Effector memory CD4-positive, alpha-beta T cell (primary cell): Measurements from ENCODE around the gene PAGE2B.

ENCODE experiments used
- DNase-seq, 3 donors: peaks; one replicate each; pipeline ENCODE4 v3.0.0-alpha.2; 2020
- H3K27ac ChIP-seq: 2 replicates; pipeline ENCODE4 v1.7.0; 2013; ENCODE audit warnings: mild to moderate bottlenecking, low read length, moderate library complexity; ENCODE audit not compliant: insufficient read depth, poor library complexity, severe bottlenecking
- H3K27me3 ChIP-seq: replicated peaks from 2 replicates; pipeline ENCODE4 v1.7.0; 2013; ENCODE audit warnings: mild to moderate bottlenecking, low read length; ENCODE audit not compliant: insufficient read depth, control insufficient read depth, poor library complexity, severe bottlenecking
- H3K36me3 ChIP-seq: 2 replicates; pipeline ENCODE4 v1.7.0; 2013; ENCODE audit warnings: mild to moderate bottlenecking, low read length, moderate library complexity; ENCODE audit not compliant: control insufficient read depth, insufficient read depth
- H3K4me1 ChIP-seq: 2 replicates; pipeline ENCODE4 v1.7.0; 2013; ENCODE audit warnings: low read length, mild to moderate bottlenecking; ENCODE audit not compliant: control insufficient read depth, insufficient read depth, poor library complexity, severe bottlenecking
- H3K4me3 ChIP-seq: 2 replicates; pipeline ENCODE4 v1.7.0; 2013; ENCODE audit warnings: low read length, low read depth, mild to moderate bottlenecking; ENCODE audit not compliant: insufficient read depth, poor library complexity, severe bottlenecking
- H3K9me3 ChIP-seq: 2 replicates; pipeline ENCODE4 v1.7.0; 2013; ENCODE audit warnings: mild to moderate bottlenecking, low read length, moderate library complexity; ENCODE audit not compliant: control insufficient read depth
- total RNA-seq, 3 donors: gene quantifications; one replicate each; lab custom pipeline; 2026; lab: John Stamatoyannopoulos, UW

The PAGE2B gene
- total RNA-seq = 0 to 0.17 (median 0) reads per million in 3 donors

- no peaks in the 10 kb centered on the region for H3K36me3 ChIP-seq
- no peaks in the 10 kb centered on the region for H3K4me1 ChIP-seq
- no peak for DNase-seq
Measured at GRCh38 chrX:55074851-55075467, at the start of gene PAGE2B. Gene PAGE2B, plus strand, starts transcription at chrX:55075030. Its CDS starts 1,012 bp downstream, at chrX:55076042.

GRCh38 chrX:55026143-55026542 is 48.7 kb upstream of the PAGE2B start:
- no peak for DNase-seq
- H3K9me3 ChIP-seq = no peaks in the 10 kb centered on the region
- H3K27me3 ChIP-seq = no peaks in the 10 kb centered on the region
- no peaks in the 10 kb centered on the region for H3K4me1 ChIP-seq
- H3K36me3 ChIP-seq = no peaks in the 10 kb centered on the region
- no peak overlapping the region for H3K4me3 ChIP-seq
- H3K27ac ChIP-seq = no peak overlapping the region

More at GRCh38 chrX:55074851-55075467, at the start of gene PAGE2B:
- no peak within 1 kb of the TSS for H3K27ac ChIP-seq
- no peaks in the 10 kb centered on the region for H3K9me3 ChIP-seq
- H3K27me3 ChIP-seq = no peaks in the 10 kb centered on the region
- no peak within 1 kb of the TSS for H3K4me3 ChIP-seq

DNA sequence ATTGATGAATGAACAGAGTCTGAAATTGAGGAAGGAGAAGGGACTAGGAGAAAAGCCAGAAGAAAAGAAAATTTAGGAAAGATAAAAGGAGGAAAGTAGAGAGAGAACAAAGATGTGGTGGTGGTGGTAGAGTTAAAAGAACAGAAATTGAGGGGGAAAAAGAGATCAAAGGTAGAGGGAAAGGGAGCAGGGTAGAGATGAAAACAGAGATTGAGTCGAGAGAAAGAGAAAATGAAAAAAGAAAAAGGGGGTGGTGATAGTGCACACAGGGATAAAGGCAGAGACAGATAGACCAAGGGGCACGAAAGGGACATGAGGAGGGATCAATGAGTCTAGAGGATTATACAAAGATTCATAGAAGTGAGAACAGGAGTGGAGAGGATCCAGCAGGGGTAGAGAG is 48.0 kb upstream of the PAGE2B start:
- Histone ChIP-seq H3K4me3 (no peak overlapping the region), H3K27ac (no peak overlapping the region), H3K36me3 (no peaks in the 10 kb centered on the region), H3K9me3 (no peaks in the 10 kb centered on the region), H3K4me1 (no peaks in the 10 kb centered on the region), H3K27me3 (no peaks in the 10 kb centered on the region)
- no peak for DNase-seq

DNA sequence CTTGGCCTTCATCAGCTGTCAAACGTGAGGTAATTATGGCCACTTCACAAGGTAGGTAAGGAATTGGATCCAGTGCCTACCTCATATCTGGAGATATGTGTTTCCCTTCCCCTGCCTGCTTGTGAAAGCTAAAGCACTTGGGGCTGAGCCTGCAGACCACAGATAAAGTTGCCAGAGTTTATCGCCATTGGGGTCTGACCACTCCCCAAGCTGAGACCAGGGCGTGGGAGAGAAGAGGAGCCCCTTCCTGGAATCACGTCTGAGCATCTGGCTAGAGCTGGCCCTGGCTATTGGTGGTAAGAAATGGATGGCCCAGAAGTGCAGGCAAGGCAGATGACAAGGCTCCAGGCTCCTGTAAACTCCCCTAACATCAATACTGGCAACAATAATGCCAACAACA is 46.8 kb upstream of the PAGE2B start:
- Histone ChIP-seq H3K4me1 (no peaks in the 10 kb centered on the region), H3K36me3 (no peaks in the 10 kb centered on the region), H3K27me3 (no peaks in the 10 kb centered on the region), H3K4me3 (no peak overlapping the region), H3K27ac (no peak overlapping the region), H3K9me3 (no peaks in the 10 kb centered on the region)
- DNase-seq = no peak

DNA sequence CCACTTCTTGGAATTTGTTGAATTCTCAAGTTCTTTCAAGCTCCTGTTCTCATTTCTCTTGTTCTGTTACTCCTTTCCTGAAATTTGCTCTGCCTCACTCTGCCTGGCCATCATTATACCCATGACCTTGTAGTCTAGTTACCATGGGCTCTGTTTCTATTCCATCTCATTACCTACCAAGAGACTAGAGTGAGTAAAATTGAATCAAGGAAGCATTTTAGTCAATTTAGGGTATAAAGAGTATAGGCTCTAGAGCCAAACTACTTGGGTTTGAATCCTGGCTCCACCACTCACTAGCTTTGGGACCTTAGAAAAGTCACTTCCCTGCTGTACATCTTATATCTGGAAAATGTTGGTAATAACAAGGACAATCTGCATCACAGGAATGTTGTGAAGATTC is 46.2 kb upstream of the PAGE2B start:
- DNase-seq = no peak
- Histone ChIP-seq H3K4me1 (no peaks in the 10 kb centered on the region), H3K9me3 (no peaks in the 10 kb centered on the region), H3K36me3 (no peaks in the 10 kb centered on the region), H3K4me3 (no peak overlapping the region), H3K27ac (no peak overlapping the region), H3K27me3 (no peaks in the 10 kb centered on the region)

GRCh38 chrX:55029291-55029690 is 45.5 kb upstream of the PAGE2B start:
- Histone ChIP-seq H3K4me3 (no peak overlapping the region), H3K27ac (no peak overlapping the region), H3K27me3 (no peaks in the 10 kb centered on the region), H3K36me3 (no peaks in the 10 kb centered on the region), H3K9me3 (no peaks in the 10 kb centered on the region), H3K4me1 (no peaks in the 10 kb centered on the region)
- DNase-seq = no peak

DNA sequence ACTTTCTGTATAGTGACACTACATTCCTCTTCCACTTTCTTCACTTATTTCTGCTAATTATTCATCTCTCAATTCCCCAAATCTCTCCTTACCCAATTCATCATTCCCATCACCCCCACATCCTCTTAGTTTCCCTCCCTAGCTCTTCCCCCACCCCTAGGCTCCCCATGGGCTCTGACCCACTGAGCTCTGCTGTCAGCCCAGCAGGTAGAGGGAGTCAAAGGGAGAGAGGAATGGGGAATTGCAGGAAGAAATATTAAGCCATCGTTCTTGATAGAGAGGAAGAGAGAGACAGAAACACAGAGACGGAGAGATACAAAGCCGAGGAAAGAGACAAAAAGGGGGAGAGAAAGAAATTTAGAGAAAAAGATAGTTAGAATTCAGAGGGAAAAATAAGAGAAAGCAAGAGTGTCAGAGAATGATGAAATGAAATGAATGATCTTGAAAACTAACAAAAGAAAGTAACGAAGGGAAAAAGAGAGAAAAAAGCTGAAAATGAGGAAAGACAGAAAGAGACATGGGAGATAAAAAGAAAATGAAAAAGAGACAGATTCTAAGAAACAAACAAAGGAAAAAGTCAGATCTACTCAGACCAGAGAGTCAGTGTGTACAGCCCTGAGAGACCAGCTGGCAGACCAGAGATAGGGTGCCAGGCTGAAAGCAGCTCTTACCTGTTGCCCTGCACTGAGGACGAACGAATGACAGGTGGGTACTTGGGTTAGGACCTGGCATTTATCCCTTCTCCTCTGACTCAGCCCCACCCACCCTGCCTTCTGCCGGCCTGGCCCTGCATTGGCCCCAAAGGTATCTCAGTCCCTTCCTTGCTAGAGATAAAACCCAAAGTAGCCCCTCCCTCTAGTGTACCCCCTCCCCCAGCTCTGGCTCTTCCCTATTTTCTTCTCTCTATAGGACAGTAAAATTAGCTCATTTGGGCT is 44.3 kb upstream of the PAGE2B start, which contains the start of gene ALAS2:
Gene ALAS2 (minus strand): TSS at position 707 of the 935 bp plus-strand sequence. CDS start 4,977 bp downstream, outside the sequence.
- Histone ChIP-seq H3K36me3 (no peaks in the 10 kb centered on the region), H3K27me3 (no peaks in the 10 kb centered on the region), H3K4me1 (no peaks in the 10 kb centered on the region), H3K9me3 (no peaks in the 10 kb centered on the region), H3K27ac (no peak within 1 kb of the TSS), H3K4me3 (no peak within 1 kb of the TSS)
- no peak for DNase-seq

DNA sequence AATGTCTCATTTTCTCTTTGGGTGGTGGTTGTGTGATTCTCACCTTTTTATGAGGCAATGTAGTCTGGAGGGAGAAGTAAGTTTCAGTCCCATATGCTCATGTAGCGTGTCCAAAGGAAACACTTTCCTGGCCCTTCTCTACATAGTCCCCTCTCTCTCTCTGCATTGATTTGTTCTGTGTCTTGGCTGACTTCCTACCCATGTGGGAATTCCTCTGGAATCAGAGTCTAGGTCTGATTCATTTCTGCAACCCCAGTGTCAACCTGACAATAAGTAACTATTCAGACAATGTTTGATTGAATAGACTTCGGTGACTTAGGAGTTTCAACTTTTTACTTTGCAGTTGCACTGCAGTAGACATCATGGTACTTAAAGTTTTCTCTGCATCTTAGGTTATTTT is 41.4 kb upstream of the PAGE2B start:
- H3K9me3 ChIP-seq = no peaks in the 10 kb centered on the region
- H3K27me3 ChIP-seq = no peaks in the 10 kb centered on the region
- no peak overlapping the region for H3K4me3 ChIP-seq
- H3K36me3 ChIP-seq = no peaks in the 10 kb centered on the region
- H3K4me1 ChIP-seq = no peaks in the 10 kb centered on the region
- no peak overlapping the region for H3K27ac ChIP-seq
- DNase-seq = no peak

DNA sequence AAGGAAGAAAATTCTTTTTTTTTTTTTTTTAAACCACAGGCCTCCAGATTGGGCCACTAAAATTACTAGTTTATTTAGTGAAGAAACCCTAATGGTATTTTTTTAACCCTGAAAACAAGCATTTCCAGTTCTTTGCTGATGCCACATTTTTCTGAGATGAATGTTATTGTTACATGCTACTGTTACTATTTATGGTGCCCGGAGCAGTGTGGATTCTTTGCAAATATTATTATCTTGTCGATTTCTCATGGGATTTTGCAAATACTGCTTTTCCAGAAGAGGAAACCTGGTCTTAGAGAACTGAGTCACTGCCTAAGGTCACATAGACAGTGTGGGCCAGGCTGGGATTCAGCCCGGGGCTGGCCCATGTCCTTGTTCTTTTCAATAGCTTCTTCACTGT is 35.4 kb upstream of the PAGE2B start:
- Histone ChIP-seq H3K4me1 (no peaks in the 10 kb centered on the region), H3K9me3 (no peaks in the 10 kb centered on the region), H3K4me3 (no peak overlapping the region), H3K27ac (no peak overlapping the region), H3K36me3 (no peaks in the 10 kb centered on the region), H3K27me3 (no peaks in the 10 kb centered on the region)
- no peak for DNase-seq

- no peak for DNase-seq
Measured at GRCh38 chrX:55041514-55041913, 33.3 kb upstream of the PAGE2B start.

More at GRCh38 chrX:55041514-55041913, 33.3 kb upstream of the PAGE2B start:
- H3K36me3 ChIP-seq = no peaks in the 10 kb centered on the region
- no peaks in the 10 kb centered on the region for H3K9me3 ChIP-seq
- H3K4me1 ChIP-seq = no peaks in the 10 kb centered on the region
- H3K27me3 ChIP-seq = no peaks in the 10 kb centered on the region
- no peak overlapping the region for H3K4me3 ChIP-seq
- no peak overlapping the region for H3K27ac ChIP-seq
